ENCODE results near the gene ATXN7.

- TF ChIP-seq CTCF (IDR thresholded peaks at IDR 0.05), result no peak
- TF ChIP-seq POLR2A (IDR thresholded peaks at IDR 0.05), result no peak
Observed at GRCh38 chr3:63876260-63876659, 12.6 kb downstream of the ATXN7 start.

Data from Peyer's patch (tissue), 4 donors.